IMR-90 (cell line): ENCODE measurements around the gene HELZ. TPM values are rescaled to one million over a fixed set of nuclear protein-coding genes. Genes with fewer than 3 reads are reported as not detected.

Source experiments
- ATAC-seq: fragments of 200-7000 bp; cut with Tn5 transposase; 2 replicates; pipeline ENCODE4 v1.9.1; 2020; ENCODE audit warnings: low read depth, mild to moderate bottlenecking, moderate library complexity
- Bru-seq: library from RNA; stranded (reverse); fragments of 400-500 nt; gene quantifications from one replicate; lab custom pipeline; 2021; lab: Mats Ljungman, UMichigan
- BruChase-seq, 2 experiments: library from RNA; stranded (reverse); fragments of 400-500 nt; gene quantifications; one replicate each; lab custom pipeline; 2021; lab: Mats Ljungman, UMichigan
- BruUV-seq: library from RNA; stranded (reverse); fragments of 400-500 nt; replicated peaks from 2 replicates; lab custom pipeline; 2021; lab: Mats Ljungman, UMichigan
- CTCF ChIA-PET: fragments of 300-600 bp; formaldehyde crosslinking; extraction: SDS; loops from one replicate; lab custom pipeline; 2021; ENCODE audit warnings: antibody characterized with exemption; lab: Yijun Ruan, JAX
- POLR2A ChIA-PET: fragments of 300-600 bp; sonication (Branson Sonifier 250); formaldehyde crosslinking; loops from one replicate; lab custom pipeline; 2022; ENCODE audit warnings: antibody characterized with exemption; ENCODE audit not compliant: unreplicated experiment; lab: Charles Lee
- DNase-seq: peaks from one replicate; pipeline ENCODE4 v3.0.0; 2013
- H2AFZ ChIP-seq: replicated peaks from 2 replicates; pipeline ENCODE3; 2013; ENCODE audit warnings: low read length, mild to moderate bottlenecking; ENCODE audit not compliant: poor library complexity
- H2AK5ac ChIP-seq: 2 replicates; pipeline ENCODE4 v1.6.1; 2013; ENCODE audit warnings: low read depth, low read length, inconsistent platforms
- H2AK9ac ChIP-seq: replicated peaks from 2 replicates; pipeline ENCODE3; 2013; ENCODE audit warnings: mild to moderate bottlenecking, low read depth, low read length, moderate library complexity; ENCODE audit not compliant: poor library complexity
- H2BK120ac ChIP-seq: 2 replicates; pipeline ENCODE4 v1.6.1; 2013; ENCODE audit warnings: low read depth, low read length, inconsistent platforms
- H2BK15ac ChIP-seq: 3 replicates; pipeline ENCODE4 v1.6.1; 2013; ENCODE audit warnings: low read depth, low read length, inconsistent platforms
- H2BK20ac ChIP-seq: 2 replicates; pipeline ENCODE4 v1.6.1; 2013; ENCODE audit warnings: low read depth, mild to moderate bottlenecking, inconsistent platforms, low read length, moderate library complexity
- H2BK5ac ChIP-seq: 2 replicates; pipeline ENCODE4 v1.6.1; 2013; ENCODE audit warnings: mild to moderate bottlenecking, low read depth, low read length, inconsistent platforms; ENCODE audit not compliant: poor library complexity, severe bottlenecking
- H3K14ac ChIP-seq: replicated peaks from 2 replicates; pipeline ENCODE4 v1.6.1; 2013; ENCODE audit warnings: low read depth, low read length, inconsistent platforms
- H3K18ac ChIP-seq: 2 replicates; pipeline ENCODE4 v1.6.1; 2013; ENCODE audit warnings: low read depth, low read length, control low read depth
- H3K23ac ChIP-seq: 2 replicates; pipeline ENCODE4 v1.6.1; 2013; ENCODE audit warnings: low read depth, low read length, inconsistent platforms
- H3K27ac ChIP-seq: 2 replicates; pipeline ENCODE4 v1.5.1; 2013; ENCODE audit warnings: mild to moderate bottlenecking, control low read depth, low read length; ENCODE audit not compliant: insufficient read depth
- H3K27me3 ChIP-seq: 2 replicates; pipeline ENCODE4 v1.6.1; 2013; ENCODE audit warnings: low read length; ENCODE audit not compliant: control insufficient read depth, insufficient read depth
- H3K36me3 ChIP-seq: 2 replicates; pipeline ENCODE4 v1.6.1; 2013; ENCODE audit warnings: low read length, mixed read lengths; ENCODE audit not compliant: control insufficient read depth, insufficient read depth
- H3K4ac ChIP-seq: 2 replicates; pipeline ENCODE4 v1.6.1; 2013; ENCODE audit warnings: low read depth, low read length, inconsistent platforms
- H3K4me1 ChIP-seq: 2 replicates; pipeline ENCODE4 v1.6.1; 2013; ENCODE audit warnings: low read length, mixed read lengths; ENCODE audit not compliant: control insufficient read depth, insufficient read depth
- H3K4me2 ChIP-seq: 2 replicates; pipeline ENCODE4 v1.6.1; 2013; ENCODE audit warnings: low read depth, mild to moderate bottlenecking, control low read depth, low read length, moderate library complexity
- H3K4me3 ChIP-seq: 2 replicates; pipeline ENCODE4 v1.5.1; 2013; ENCODE audit warnings: low read depth, mild to moderate bottlenecking, control low read depth, low read length, moderate library complexity; ENCODE audit not compliant: insufficient read depth
- H3K56ac ChIP-seq: 2 replicates; pipeline ENCODE4 v1.6.1; 2013; ENCODE audit warnings: low read length, inconsistent platforms; ENCODE audit not compliant: insufficient read depth; ENCODE audit errors: extremely low read depth
- H3K79me1 ChIP-seq, 2 experiments: 2 replicates each; pipeline ENCODE4 v1.6.1; 2013; ENCODE audit warnings: low read length in 2 of 2, inconsistent platforms in 1 of 2, low read depth in 1 of 2
- H3K9ac ChIP-seq: 2 replicates; pipeline ENCODE4 v1.6.1; 2013; ENCODE audit warnings: low read depth, low read length, control low read depth
- H3K9me1 ChIP-seq: 2 replicates; pipeline ENCODE4 v1.6.1; 2013; ENCODE audit warnings: low read length, inconsistent platforms; ENCODE audit not compliant: insufficient read depth
- H3K9me3 ChIP-seq: 2 replicates; pipeline ENCODE4 v1.6.1; 2013; ENCODE audit warnings: low read length; ENCODE audit not compliant: control insufficient read depth, insufficient read depth
- H4K20me1 ChIP-seq: 2 replicates; pipeline ENCODE4 v1.6.1; 2013; ENCODE audit warnings: low read length, inconsistent platforms; ENCODE audit not compliant: insufficient read depth
- H4K5ac ChIP-seq: 2 replicates; pipeline ENCODE4 v1.6.1; 2013; ENCODE audit warnings: mild to moderate bottlenecking, low read depth, low read length, control low read depth
- H4K8ac ChIP-seq, 2 experiments: 2 replicates each; pipeline ENCODE4 v1.6.1; 2013; ENCODE audit warnings: low read depth in 2 of 2, low read length in 2 of 2, control low read depth in 1 of 2, inconsistent platforms in 1 of 2
- H4K91ac ChIP-seq: 2 replicates; pipeline ENCODE4 v1.6.1; 2013; ENCODE audit warnings: low read depth, low read length, inconsistent platforms; ENCODE audit not compliant: insufficient read depth
- MAZ ChIP-seq: IDR thresholded peaks from 2 replicates; pipeline ENCODE4 v1.6.1; 2012; ENCODE audit warnings: low read depth, mild to moderate bottlenecking, low read length, improper control_type of control experiment, moderate library complexity, borderline replicate concordance
- WGBS, 2 experiments: methylation state at CpG; one replicate each; pipeline versions ENCODE4 v1.1.5 to v1.1.7; 2013; ENCODE audit warnings: missing lambda C conversion rate in 2 of 2; ENCODE audit not compliant: insufficient read length in 1 of 2; ENCODE audit errors: extremely low coverage in 2 of 2; 5-methylcytosine and 5-hydroxymethylcytosine counted together
- dilution Hi-C: fragments of 300-500 bp; cut with HindIII; formaldehyde crosslinking; loops from one replicate; pipeline ENCODE4 v1.14.3; 2018; ENCODE audit warnings: low sequenced_read_pairs; ENCODE audit not compliant: unreplicated experiment
- in situ Hi-C: fragments of 300-500 bp; cut with MboI; formaldehyde crosslinking; loops from 3 replicates; pipeline ENCODE4 v1.14.3; 2019; ENCODE audit warnings: low sequenced_read_pairs, inconsistent platforms, mixed read lengths
- intact Hi-C: fragments of 100-400 bp; cut with micrococcal nuclease; formaldehyde crosslinking; loops from 2 replicates; pipeline ENCODE4 v1.10.0; 2022
- long read RNA-seq: library from polyadenylated mRNA; unstranded; transcript quantifications from one replicate; pipeline ENCODE4 v2.0.0, GENCODE V29; 2021; ENCODE audit not compliant: unreplicated experiment
- polyA plus RNA-seq, 3 experiments: library from polyadenylated mRNA; depleted of rRNA; stranded (reverse); fragments of >200 nt; gene quantifications; 2 replicates each; pipeline ENCODE4 v1.2.3, GENCODE V29; 2012; ENCODE audit warnings: low replicate concordance in 1 of 3
- total RNA-seq: library from RNA; depleted of rRNA; stranded (reverse); fragments of >200 nt; gene quantifications from 2 replicates; pipeline ENCODE4 v1.2.3, GENCODE V29; 2012; rRNA removed
- TF ChIP-seq, protein P1 (sequence below): conservative IDR thresholded peaks from 2 replicates; pipeline ENCODE4 v1.5.1; 2012; ENCODE audit warnings: mild to moderate bottlenecking, low read depth, low read length, improper control_type of control experiment

HELZ gene, protein sequence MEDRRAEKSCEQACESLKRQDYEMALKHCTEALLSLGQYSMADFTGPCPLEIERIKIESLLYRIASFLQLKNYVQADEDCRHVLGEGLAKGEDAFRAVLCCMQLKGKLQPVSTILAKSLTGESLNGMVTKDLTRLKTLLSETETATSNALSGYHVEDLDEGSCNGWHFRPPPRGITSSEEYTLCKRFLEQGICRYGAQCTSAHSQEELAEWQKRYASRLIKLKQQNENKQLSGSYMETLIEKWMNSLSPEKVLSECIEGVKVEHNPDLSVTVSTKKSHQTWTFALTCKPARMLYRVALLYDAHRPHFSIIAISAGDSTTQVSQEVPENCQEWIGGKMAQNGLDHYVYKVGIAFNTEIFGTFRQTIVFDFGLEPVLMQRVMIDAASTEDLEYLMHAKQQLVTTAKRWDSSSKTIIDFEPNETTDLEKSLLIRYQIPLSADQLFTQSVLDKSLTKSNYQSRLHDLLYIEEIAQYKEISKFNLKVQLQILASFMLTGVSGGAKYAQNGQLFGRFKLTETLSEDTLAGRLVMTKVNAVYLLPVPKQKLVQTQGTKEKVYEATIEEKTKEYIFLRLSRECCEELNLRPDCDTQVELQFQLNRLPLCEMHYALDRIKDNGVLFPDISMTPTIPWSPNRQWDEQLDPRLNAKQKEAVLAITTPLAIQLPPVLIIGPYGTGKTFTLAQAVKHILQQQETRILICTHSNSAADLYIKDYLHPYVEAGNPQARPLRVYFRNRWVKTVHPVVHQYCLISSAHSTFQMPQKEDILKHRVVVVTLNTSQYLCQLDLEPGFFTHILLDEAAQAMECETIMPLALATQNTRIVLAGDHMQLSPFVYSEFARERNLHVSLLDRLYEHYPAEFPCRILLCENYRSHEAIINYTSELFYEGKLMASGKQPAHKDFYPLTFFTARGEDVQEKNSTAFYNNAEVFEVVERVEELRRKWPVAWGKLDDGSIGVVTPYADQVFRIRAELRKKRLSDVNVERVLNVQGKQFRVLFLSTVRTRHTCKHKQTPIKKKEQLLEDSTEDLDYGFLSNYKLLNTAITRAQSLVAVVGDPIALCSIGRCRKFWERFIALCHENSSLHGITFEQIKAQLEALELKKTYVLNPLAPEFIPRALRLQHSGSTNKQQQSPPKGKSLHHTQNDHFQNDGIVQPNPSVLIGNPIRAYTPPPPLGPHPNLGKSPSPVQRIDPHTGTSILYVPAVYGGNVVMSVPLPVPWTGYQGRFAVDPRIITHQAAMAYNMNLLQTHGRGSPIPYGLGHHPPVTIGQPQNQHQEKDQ (N-terminal part only)
- total RNA-seq = 60.6 and 65.0 TPM in 2 replicates
- polyA plus RNA-seq (2012; rRNA removed) = 6.9 and 8.0 TPM in 2 replicates
- 1.6 and 1.7 TPM in 2 replicates for polyA plus RNA-seq (2012; cell fraction: cytosol; rRNA removed)
- 2.8 and 15.1 TPM in 2 replicates for polyA plus RNA-seq (2012; cell fraction: nucleus; rRNA removed; ENCODE audit: low replicate concordance)
- Bru-seq, nascent RNA = percentile 88 among the genes with signal in this experiment
- BruChase-seq, experiment 1, labeled RNA remaining after a 6-hour chase = percentile 79 among the genes with signal in this experiment
- percentile 86 among the genes with signal in this experiment for BruChase-seq, experiment 2, labeled RNA remaining after a 2-hour chase
- long read RNA-seq, partial matches to known transcripts = 7 of 20 reads
- long read RNA-seq, other reads (novel, unspliced or antisense) = 9 of 20 reads

GRCh38 chr17:67245073-67245693, at the start of gene HELZ:
Gene HELZ (minus strand): TSS chr17:67245196. CDS start chr17:67218804, 26,392 bp downstream.
- 0% methylated on average over 31 of the region's 67 CpGs; no CpG with 5 or more reads in 1 of the 2 experiments for WGBS, 2 experiments
- dilution Hi-C loops (no loop called here), intact Hi-C loops (no loop called here), in situ Hi-C loops (no loop called here)
- peak; percentile 23; the same call in 1 of the 2 replicates for TF ChIP-seq MAZ
- TF ChIP-seq, protein P1, sequence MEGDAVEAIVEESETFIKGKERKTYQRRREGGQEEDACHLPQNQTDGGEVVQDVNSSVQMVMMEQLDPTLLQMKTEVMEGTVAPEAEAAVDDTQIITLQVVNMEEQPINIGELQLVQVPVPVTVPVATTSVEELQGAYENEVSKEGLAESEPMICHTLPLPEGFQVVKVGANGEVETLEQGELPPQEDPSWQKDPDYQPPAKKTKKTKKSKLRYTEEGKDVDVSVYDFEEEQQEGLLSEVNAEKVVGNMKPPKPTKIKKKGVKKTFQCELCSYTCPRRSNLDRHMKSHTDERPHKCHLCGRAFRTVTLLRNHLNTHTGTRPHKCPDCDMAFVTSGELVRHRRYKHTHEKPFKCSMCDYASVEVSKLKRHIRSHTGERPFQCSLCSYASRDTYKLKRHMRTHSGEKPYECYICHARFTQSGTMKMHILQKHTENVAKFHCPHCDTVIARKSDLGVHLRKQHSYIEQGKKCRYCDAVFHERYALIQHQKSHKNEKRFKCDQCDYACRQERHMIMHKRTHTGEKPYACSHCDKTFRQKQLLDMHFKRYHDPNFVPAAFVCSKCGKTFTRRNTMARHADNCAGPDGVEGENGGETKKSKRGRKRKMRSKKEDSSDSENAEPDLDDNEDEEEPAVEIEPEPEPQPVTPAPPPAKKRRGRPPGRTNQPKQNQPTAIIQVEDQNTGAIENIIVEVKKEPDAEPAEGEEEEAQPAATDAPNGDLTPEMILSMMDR = no peak
- CTCF ChIA-PET = no interaction called here
- peak within 1 kb of the TSS; percentile 89 for H3K23ac ChIP-seq
- peak within 1 kb of the TSS; percentile 76 for H3K27ac ChIP-seq
- no peaks in the 10 kb centered on the region for H3K36me3 ChIP-seq
- H2BK15ac ChIP-seq = no peak within 1 kb of the TSS; the same call in 2 of the 3 replicates
- 0 out of 2 replicates have a peak, but pooled peaks cover 6% of the 10 kb centered on the region for H3K9me1 ChIP-seq
- ATAC-seq = peak; percentile 86
- H3K56ac ChIP-seq = peak within 1 kb of the TSS; percentile 82; the same call in 1 of the 2 replicates
- H2AFZ ChIP-seq = peak within 1 kb of the TSS; percentile 97
- peak within 1 kb of the TSS; percentile 83 for H3K4me3 ChIP-seq
- no peak within 1 kb of the TSS for H2BK20ac ChIP-seq
- no peak within 1 kb of the TSS for H4K5ac ChIP-seq
- peak within 1 kb of the TSS; percentile 76 for H3K9ac ChIP-seq
- H2AK9ac ChIP-seq = peak within 1 kb of the TSS; percentile 95
- H3K4me2 ChIP-seq = peak within 1 kb of the TSS; percentile 91
- peaks cover 10 to 21% of the 10 kb centered on the region in 2 experiments; a peak in 3 of 4 replicates for H3K79me1 ChIP-seq
- H2BK120ac ChIP-seq = peak within 1 kb of the TSS; percentile 37
- POLR2A ChIA-PET = no interaction called here
- H3K4me1 ChIP-seq = peaks cover 2% of the 10 kb centered on the region; the same call in 1 of the 2 replicates
- H3K14ac ChIP-seq = peak within 1 kb of the TSS; percentile 6
- H3K18ac ChIP-seq = peak within 1 kb of the TSS; percentile 21; the same call in 1 of the 2 replicates
- DNase-seq = peak; percentile 83
- H3K9me3 ChIP-seq = no peaks in the 10 kb centered on the region
- H3K27me3 ChIP-seq = no peaks in the 10 kb centered on the region
- peak within 1 kb of the TSS; percentile 86 for H2BK5ac ChIP-seq
- H3K4ac ChIP-seq = peak within 1 kb of the TSS; percentile 74
- H4K20me1 ChIP-seq = peaks cover 12% of the 10 kb centered on the region; the same call in 1 of the 2 replicates
- no peak within 1 kb of the TSS for H2AK5ac ChIP-seq
- no TSS peak for BruUV-seq
- no peak within 1 kb of the TSS; the same call in 1 of the 2 replicates for H4K91ac ChIP-seq
- peak within 1 kb of the TSS in 1 of 2 experiments; percentile 75; a peak in 2 of 4 replicates for H4K8ac ChIP-seq
